K562 (cell line): Measurements from ENCODE around the gene NUTF2. TPM values are rescaled to one million over a fixed set of nuclear protein-coding genes. Genes with fewer than 3 reads are reported as not detected.

Source experiments
- EP400 ChIP-seq: fragments of 450-650 bp; IDR thresholded peaks from 2 replicates; pipeline ENCODE4 v1.6.1; 2017; ENCODE audit warnings: antibody characterized with exemption, mild to moderate bottlenecking, moderate library complexity
- KLF13 ChIP-seq: fragments of 450-650 bp; IDR thresholded peaks from 2 replicates; pipeline ENCODE4 v1.6.1; 2016; ENCODE audit warnings: missing genetic modification characterization, low read depth, mild to moderate bottlenecking, missing compliant biosample characterization, moderate library complexity, borderline replicate concordance
- NEUROD1 ChIP-seq: fragments of 150-350 bp; IDR thresholded peaks from 2 replicates; pipeline ENCODE4 v1.6.1; 2014; ENCODE audit warnings: borderline replicate concordance, low read length, low read depth; ENCODE audit not compliant: partially characterized antibody
- NFIC ChIP-seq: fragments of 450-650 bp; IDR thresholded peaks from 2 replicates; pipeline ENCODE4 v1.6.1; 2017; ENCODE audit warnings: mild to moderate bottlenecking, inconsistent platforms
- POU5F1 ChIP-seq: fragments of 150-350 bp; IDR thresholded peaks from 2 replicates; pipeline ENCODE4 v1.6.1; 2014; ENCODE audit warnings: borderline replicate concordance, low read length, low read depth, mild to moderate bottlenecking; ENCODE audit not compliant: partially characterized antibody
- RCOR1 ChIP-seq, 2 experiments: IDR thresholded peaks; 2 replicates each; pipeline ENCODE4 v1.6.1; 2012; ENCODE audit warnings: low read depth in 2 of 2, low read length in 2 of 2, borderline replicate concordance in 1 of 2, improper control_type of control experiment in 1 of 2
- SP1 ChIP-seq: sonication (generic); formaldehyde crosslinking; IDR thresholded peaks from 2 replicates; pipeline ENCODE4 v1.8.1; 2022; ENCODE audit warnings: mild to moderate bottlenecking, missing genetic modification reagents
- STAT5A ChIP-seq: IDR thresholded peaks from 2 replicates; pipeline ENCODE4 v1.6.1; 2012; ENCODE audit warnings: low read length, inconsistent platforms, borderline replicate concordance
- XRCC5 ChIP-seq: fragments of 200-400 bp; formaldehyde crosslinking; IDR thresholded peaks from 2 replicates; pipeline ENCODE4 v1.6.1; 2017; ENCODE audit warnings: low read depth, mild to moderate bottlenecking, low read length
- YY1 ChIP-seq, 3 experiments: IDR thresholded peaks; 2 replicates each; pipeline ENCODE4 v1.6.1; 2011; ENCODE audit warnings: low read length in 2 of 3, mild to moderate bottlenecking in 2 of 3, moderate library complexity in 2 of 3, borderline replicate concordance in 1 of 3, control low read depth in 1 of 3, low read depth in 1 of 3; ENCODE audit not compliant: insufficient read depth in 3 of 3, insufficient replicate concordance in 2 of 3, control insufficient read depth in 1 of 3, insufficient read length in 1 of 3; ENCODE audit errors: extremely low read depth in 1 of 3
- ZBTB1 ChIP-seq: sonication (generic); formaldehyde crosslinking; IDR thresholded peaks from 2 replicates; pipeline ENCODE4 v1.8.1; 2023; ENCODE audit warnings: missing genetic modification reagents, low read depth, mild to moderate bottlenecking, borderline replicate concordance
- polyA plus RNA-seq, 8 experiments: library from polyadenylated mRNA; depleted of rRNA in 4 of 8; stranded (reverse) in 5 of 8; unstranded in 3 of 8; fragments of >200 nt; fragmentation: Nextera tagmentation in 2 of 8; fragmentation: Illumina TruSeq in 1 of 8; extraction: Ambion mirVana in 2 of 8; extraction: Trizol in 1 of 8; gene quantifications; 2 replicates each; pipeline versions ENCODE4 v1.2.1 to v1.2.3, GENCODE V29; 2011 to 2014; ENCODE audit warnings: inconsistent platforms in 1 of 8, missing spikeins in 1 of 8
- total RNA-seq, 7 experiments: library from RNA; depleted of rRNA in 6 of 7; stranded (reverse); fragments of >200 nt in 6 of 7; fragmentation: Illumina TruSeq in 2 of 7; extraction: Trizol in 2 of 7; gene quantifications; 2 replicates each; pipeline versions ENCODE4 v1.2.1 to v1.2.3, GENCODE V29; 2011 to 2021; ENCODE audit warnings: low replicate concordance in 1 of 7
- TF ChIP-seq, protein P1 (sequence below): sonication (generic); formaldehyde crosslinking; IDR thresholded peaks from 2 replicates; pipeline ENCODE4 v1.8.0; 2022; ENCODE audit warnings: mild to moderate bottlenecking, missing genetic modification reagents
- TF ChIP-seq, protein P2 (sequence below): sonication (generic); formaldehyde crosslinking; IDR thresholded peaks from 2 replicates; pipeline ENCODE4 v1.8.0; 2022; ENCODE audit warnings: mild to moderate bottlenecking, low read depth, missing genetic modification reagents
- TF ChIP-seq, protein P3 (sequence below): fragments of 250-450 bp; sonication (Bioruptor Pico); IDR thresholded peaks from 2 replicates; pipeline ENCODE4 v1.5.0; 2021
- TF ChIP-seq, protein P4 (sequence below): fragments of 250-450 bp; sonication (Bioruptor Pico); IDR thresholded peaks from 2 replicates; pipeline ENCODE4 v1.4.0; 2020; ENCODE audit warnings: mild to moderate bottlenecking, moderate library complexity
- TF ChIP-seq, protein P5 (sequence below): sonication (generic); IDR thresholded peaks from 2 replicates; pipeline ENCODE4 v1.6.1; 2016

Gene NUTF2
- total and polyA plus RNA-seq, 9 of the 15 experiments (the other 6 are each of a cell fraction or from before 2014, with no cell fraction given) = 106 to 248 (median 147) TPM

DNA sequence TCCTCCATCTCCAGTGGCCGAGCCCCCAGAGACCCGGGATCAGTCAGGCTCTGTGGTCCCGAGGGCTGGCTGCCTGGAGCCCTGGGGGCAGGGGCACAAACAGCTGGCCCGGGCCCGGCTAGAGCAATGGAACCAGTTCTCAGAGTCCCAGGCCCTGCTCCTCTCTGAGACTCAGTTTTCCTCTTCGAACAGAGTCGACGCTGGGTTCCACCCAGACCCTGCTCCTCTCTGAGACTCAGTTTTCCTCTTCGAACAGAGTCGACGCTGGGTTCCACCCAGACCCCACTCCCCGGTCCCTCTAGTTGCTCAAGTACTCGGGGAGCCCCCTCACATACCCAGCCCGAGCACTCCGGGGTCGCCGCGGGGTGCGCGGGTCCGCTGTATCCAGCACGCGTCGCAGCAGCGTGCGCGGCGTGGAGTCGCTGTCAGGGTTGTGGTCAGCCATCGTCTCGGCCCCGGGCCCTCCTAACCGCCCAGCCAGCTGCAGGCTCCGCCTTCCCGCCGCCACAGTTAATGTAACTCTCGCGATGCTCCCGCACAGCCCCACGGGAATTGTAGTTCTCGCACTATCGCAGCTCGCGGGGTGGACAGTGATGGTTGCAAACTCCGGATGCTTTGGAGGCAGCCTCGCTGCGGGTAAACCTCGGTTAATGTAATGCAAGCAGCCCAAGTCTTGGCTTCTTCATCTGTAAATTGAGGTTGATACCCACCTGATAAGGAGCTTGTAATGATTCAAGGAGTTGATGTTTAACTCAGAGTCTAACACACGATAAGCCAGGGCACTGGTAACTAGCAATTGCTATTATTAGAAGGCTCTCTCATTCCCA lies 13.1 kb upstream of the NUTF2 start (continued):
- TF ChIP-seq, protein P1, sequence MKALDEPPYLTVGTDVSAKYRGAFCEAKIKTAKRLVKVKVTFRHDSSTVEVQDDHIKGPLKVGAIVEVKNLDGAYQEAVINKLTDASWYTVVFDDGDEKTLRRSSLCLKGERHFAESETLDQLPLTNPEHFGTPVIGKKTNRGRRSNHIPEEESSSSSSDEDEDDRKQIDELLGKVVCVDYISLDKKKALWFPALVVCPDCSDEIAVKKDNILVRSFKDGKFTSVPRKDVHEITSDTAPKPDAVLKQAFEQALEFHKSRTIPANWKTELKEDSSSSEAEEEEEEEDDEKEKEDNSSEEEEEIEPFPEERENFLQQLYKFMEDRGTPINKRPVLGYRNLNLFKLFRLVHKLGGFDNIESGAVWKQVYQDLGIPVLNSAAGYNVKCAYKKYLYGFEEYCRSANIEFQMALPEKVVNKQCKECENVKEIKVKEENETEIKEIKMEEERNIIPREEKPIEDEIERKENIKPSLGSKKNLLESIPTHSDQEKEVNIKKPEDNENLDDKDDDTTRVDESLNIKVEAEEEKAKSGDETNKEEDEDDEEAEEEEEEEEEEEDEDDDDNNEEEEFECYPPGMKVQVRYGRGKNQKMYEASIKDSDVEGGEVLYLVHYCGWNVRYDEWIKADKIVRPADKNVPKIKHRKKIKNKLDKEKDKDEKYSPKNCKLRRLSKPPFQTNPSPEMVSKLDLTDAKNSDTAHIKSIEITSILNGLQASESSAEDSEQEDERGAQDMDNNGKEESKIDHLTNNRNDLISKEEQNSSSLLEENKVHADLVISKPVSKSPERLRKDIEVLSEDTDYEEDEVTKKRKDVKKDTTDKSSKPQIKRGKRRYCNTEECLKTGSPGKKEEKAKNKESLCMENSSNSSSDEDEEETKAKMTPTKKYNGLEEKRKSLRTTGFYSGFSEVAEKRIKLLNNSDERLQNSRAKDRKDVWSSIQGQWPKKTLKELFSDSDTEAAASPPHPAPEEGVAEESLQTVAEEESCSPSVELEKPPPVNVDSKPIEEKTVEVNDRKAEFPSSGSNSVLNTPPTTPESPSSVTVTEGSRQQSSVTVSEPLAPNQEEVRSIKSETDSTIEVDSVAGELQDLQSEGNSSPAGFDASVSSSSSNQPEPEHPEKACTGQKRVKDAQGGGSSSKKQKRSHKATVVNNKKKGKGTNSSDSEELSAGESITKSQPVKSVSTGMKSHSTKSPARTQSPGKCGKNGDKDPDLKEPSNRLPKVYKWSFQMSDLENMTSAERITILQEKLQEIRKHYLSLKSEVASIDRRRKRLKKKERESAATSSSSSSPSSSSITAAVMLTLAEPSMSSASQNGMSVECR (CRISPR knock-in tag) = peak; percentile 95
- TF ChIP-seq YY1 (IDR thresholded peaks at IDR 0.05; ENCODE audit: borderline replicate concordance in 1 of 3, control insufficient read depth in 1 of 3, extremely low read depth in 1 of 3, insufficient read depth in 3 of 3, insufficient read length in 1 of 3, insufficient replicate concordance in 2 of 3, low read depth in 1 of 3, low read length in 2 of 3) (peak; percentile 63 to 91 (median 86)), EP400 (peak; percentile 83), POU5F1 (peak; percentile 59), STAT5A (no peak), RCOR1 (IDR thresholded peaks at IDR 0.05; ENCODE audit: borderline replicate concordance in 1 of 2, low read depth in 2 of 2, low read length in 2 of 2) (peak in 1 of 2 experiments; percentile 56; a peak in 1 of 4 replicates), SP1 (CRISPR knock-in tag) (peak; percentile 84), NEUROD1 (peak; percentile 74), KLF13 (tag) (peak; percentile 44; the same call in 1 of the 2 replicates), XRCC5 (no peak), ZBTB1 (peak; percentile 61; the same call in 1 of the 2 replicates), NFIC (peak; percentile 38; the same call in 1 of the 2 replicates)
- TF ChIP-seq, protein P2, sequence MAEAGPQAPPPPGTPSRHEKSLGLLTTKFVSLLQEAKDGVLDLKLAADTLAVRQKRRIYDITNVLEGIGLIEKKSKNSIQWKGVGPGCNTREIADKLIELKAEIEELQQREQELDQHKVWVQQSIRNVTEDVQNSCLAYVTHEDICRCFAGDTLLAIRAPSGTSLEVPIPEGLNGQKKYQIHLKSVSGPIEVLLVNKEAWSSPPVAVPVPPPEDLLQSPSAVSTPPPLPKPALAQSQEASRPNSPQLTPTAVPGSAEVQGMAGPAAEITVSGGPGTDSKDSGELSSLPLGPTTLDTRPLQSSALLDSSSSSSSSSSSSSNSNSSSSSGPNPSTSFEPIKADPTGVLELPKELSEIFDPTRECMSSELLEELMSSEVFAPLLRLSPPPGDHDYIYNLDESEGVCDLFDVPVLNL = peak; percentile 85
- TF ChIP-seq, protein P3, sequence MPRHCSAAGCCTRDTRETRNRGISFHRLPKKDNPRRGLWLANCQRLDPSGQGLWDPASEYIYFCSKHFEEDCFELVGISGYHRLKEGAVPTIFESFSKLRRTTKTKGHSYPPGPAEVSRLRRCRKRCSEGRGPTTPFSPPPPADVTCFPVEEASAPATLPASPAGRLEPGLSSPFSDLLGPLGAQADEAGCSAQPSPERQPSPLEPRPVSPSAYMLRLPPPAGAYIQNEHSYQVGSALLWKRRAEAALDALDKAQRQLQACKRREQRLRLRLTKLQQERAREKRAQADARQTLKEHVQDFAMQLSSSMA (CRISPR knock-in tag) = no peak
- TF ChIP-seq, protein P4, sequence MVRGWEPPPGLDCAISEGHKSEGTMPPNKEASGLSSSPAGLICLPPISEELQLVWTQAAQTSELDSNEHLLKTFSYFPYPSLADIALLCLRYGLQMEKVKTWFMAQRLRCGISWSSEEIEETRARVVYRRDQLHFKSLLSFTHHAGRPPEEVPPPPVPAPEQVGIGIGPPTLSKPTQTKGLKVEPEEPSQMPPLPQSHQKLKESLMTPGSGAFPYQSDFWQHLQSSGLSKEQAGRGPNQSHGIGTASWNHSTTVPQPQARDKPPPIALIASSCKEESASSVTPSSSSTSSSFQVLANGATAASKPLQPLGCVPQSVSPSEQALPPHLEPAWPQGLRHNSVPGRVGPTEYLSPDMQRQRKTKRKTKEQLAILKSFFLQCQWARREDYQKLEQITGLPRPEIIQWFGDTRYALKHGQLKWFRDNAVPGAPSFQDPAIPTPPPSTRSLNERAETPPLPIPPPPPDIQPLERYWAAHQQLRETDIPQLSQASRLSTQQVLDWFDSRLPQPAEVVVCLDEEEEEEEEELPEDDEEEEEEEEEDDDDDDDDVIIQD = no peak
- TF ChIP-seq, protein P5, sequence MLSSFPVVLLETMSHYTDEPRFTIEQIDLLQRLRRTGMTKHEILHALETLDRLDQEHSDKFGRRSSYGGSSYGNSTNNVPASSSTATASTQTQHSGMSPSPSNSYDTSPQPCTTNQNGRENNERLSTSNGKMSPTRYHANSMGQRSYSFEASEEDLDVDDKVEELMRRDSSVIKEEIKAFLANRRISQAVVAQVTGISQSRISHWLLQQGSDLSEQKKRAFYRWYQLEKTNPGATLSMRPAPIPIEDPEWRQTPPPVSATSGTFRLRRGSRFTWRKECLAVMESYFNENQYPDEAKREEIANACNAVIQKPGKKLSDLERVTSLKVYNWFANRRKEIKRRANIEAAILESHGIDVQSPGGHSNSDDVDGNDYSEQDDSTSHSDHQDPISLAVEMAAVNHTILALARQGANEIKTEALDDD = peak; percentile 70; the same call in 1 of the 2 replicates
